ENCODE results near the gene RUNX2.

DNA sequence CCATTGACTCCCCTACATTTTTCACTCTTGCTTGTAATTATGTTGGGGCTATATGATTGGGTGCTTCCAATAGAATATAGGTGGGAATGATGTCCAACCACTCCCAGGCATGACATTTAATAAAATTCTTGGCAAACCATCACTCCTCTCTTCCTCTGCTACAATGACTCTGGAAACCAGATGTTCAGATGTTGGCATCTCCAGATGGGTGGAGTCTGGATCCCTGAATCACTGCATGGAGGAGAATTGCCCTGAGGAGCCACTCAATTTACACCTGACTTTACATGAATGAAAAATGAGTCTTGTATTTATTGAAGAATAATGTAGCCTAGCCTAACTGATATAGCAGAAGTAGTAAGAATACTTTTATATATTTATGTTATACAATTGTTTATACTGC is 356.3 kb downstream of the RUNX2 start:
- no peak for TF ChIP-seq CTCF (tag by site-specific recombination; IDR thresholded peaks at IDR 0.05)
- no peak for TF ChIP-seq ZNF558 (tag by site-specific recombination; IDR thresholded peaks at IDR 0.05)
- TF ChIP-seq TRIM28 (IDR thresholded peaks at IDR 0.05; ENCODE audit: borderline replicate concordance, low read length) = no peak
- no peak for TF ChIP-seq ZNF24 (tag by site-specific recombination; IDR thresholded peaks at IDR 0.05)
- no peak for TF ChIP-seq ZNF449 (tag by site-specific recombination; IDR thresholded peaks at IDR 0.05)
- TF ChIP-seq MYNN (tag by site-specific recombination; IDR thresholded peaks at IDR 0.05; ENCODE audit: borderline replicate concordance) = no peak
- TF ChIP-seq, protein P1, sequence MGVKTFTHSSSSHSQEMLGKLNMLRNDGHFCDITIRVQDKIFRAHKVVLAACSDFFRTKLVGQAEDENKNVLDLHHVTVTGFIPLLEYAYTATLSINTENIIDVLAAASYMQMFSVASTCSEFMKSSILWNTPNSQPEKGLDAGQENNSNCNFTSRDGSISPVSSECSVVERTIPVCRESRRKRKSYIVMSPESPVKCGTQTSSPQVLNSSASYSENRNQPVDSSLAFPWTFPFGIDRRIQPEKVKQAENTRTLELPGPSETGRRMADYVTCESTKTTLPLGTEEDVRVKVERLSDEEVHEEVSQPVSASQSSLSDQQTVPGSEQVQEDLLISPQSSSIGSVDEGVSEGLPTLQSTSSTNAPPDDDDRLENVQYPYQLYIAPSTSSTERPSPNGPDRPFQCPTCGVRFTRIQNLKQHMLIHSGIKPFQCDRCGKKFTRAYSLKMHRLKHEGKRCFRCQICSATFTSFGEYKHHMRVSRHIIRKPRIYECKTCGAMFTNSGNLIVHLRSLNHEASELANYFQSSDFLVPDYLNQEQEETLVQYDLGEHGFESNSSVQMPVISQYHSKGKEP (tag by site-specific recombination; IDR thresholded peaks at IDR 0.05) = no peak
- no peak for TF ChIP-seq ZSCAN30 (tag by site-specific recombination; IDR thresholded peaks at IDR 0.05)
- TF ChIP-seq ZBTB7A (tag by site-specific recombination; IDR thresholded peaks at IDR 0.05; ENCODE audit: low read depth) = no peak
- TF ChIP-seq ZNF792 (tag by site-specific recombination; IDR thresholded peaks at IDR 0.05) = no peak
- TF ChIP-seq ZBTB6 (tag by site-specific recombination; IDR thresholded peaks at IDR 0.05) = no peak
- TF ChIP-seq, protein P2, sequence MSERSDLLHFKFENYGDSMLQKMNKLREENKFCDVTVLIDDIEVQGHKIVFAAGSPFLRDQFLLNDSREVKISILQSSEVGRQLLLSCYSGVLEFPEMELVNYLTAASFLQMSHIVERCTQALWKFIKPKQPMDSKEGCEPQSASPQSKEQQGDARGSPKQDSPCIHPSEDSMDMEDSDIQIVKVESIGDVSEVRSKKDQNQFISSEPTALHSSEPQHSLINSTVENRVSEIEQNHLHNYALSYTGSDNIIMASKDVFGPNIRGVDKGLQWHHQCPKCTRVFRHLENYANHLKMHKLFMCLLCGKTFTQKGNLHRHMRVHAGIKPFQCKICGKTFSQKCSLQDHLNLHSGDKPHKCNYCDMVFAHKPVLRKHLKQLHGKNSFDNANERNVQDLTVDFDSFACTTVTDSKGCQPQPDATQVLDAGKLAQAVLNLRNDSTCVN (tag by site-specific recombination; optimal IDR thresholded peaks at IDR 0.05) = no peak
